ENCODE measurements around the gene DENND10.

DNA sequence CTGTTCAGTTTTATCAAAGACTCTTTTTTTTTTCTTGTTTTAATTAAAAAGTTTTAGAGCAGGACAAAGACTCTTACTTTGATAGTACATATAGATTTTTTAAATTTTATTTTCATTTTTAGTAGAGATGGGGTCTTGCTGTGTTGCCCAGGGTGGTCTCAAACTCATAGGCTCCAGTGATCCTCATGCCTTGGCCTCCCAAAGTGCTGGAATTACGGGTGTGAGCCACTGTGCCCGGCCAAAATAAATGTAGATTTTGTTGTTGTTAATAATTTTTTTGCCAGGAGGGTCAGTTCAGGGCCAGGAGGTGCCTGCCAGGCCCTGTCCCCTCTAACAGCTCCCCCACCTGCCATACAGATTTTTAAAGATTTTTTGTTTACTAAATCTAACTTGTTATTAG lies 17.0 kb downstream of the DENND10 start:
- TF ChIP-seq, protein P1, sequence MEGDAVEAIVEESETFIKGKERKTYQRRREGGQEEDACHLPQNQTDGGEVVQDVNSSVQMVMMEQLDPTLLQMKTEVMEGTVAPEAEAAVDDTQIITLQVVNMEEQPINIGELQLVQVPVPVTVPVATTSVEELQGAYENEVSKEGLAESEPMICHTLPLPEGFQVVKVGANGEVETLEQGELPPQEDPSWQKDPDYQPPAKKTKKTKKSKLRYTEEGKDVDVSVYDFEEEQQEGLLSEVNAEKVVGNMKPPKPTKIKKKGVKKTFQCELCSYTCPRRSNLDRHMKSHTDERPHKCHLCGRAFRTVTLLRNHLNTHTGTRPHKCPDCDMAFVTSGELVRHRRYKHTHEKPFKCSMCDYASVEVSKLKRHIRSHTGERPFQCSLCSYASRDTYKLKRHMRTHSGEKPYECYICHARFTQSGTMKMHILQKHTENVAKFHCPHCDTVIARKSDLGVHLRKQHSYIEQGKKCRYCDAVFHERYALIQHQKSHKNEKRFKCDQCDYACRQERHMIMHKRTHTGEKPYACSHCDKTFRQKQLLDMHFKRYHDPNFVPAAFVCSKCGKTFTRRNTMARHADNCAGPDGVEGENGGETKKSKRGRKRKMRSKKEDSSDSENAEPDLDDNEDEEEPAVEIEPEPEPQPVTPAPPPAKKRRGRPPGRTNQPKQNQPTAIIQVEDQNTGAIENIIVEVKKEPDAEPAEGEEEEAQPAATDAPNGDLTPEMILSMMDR (IDR thresholded peaks at IDR 0.05; ENCODE audit: low read depth, low read length, poor library complexity, severe bottlenecking): no peak
- no peak for TF ChIP-seq EZH2phosphoT487 (IDR thresholded peaks at IDR 0.05; ENCODE audit: borderline replicate concordance, low read length)
